Heart right ventricle (tissue), 16 donors: ENCODE results near the gene URB2. TPM values are rescaled to one million over a fixed set of nuclear protein-coding genes. Genes with fewer than 3 reads are reported as not detected.

ENCODE experiments used
- ATAC-seq, 8 donors: fragments of 200-7000 bp; cut with Tn5 transposase; one replicate each; pipeline ENCODE4 v1.9.1; 2020; ENCODE audit warnings: mild to moderate bottlenecking in 8 of 8, moderate library complexity in 8 of 8, moderate number of reproducible peaks in 1 of 8
- DNase-seq, 2 donors: peaks; one replicate each; pipeline ENCODE4 v3.0.0-alpha.2; 2020
- H3K27ac ChIP-seq, 10 donors: fragments of 200-600 bp; sonication (generic) in 2 of 10; one replicate each; pipeline versions ENCODE4 v1.5.0 to v1.8.0; 2020 to 2022; ENCODE audit warnings: mild to moderate bottlenecking in 3 of 10
- H3K27me3 ChIP-seq, 7 donors: fragments of 200-600 bp; one replicate each; pipeline ENCODE4 v1.8.0; 2021 to 2022; ENCODE audit warnings: mild to moderate bottlenecking in 2 of 7
- H3K36me3 ChIP-seq, 9 donors: fragments of 200-600 bp; sonication (generic) in 1 of 9; one replicate each; pipeline versions ENCODE4 v1.5.0 to v1.8.0; 2020 to 2022; ENCODE audit warnings: mild to moderate bottlenecking in 2 of 9
- H3K4me1 ChIP-seq, 9 donors: fragments of 200-600 bp; sonication (generic) in 1 of 9; one replicate each; pipeline versions ENCODE4 v1.5.0 to v1.8.0; 2020 to 2022; ENCODE audit warnings: mild to moderate bottlenecking in 4 of 9
- H3K4me3 ChIP-seq, 10 donors: fragments of 200-600 bp; sonication (generic) in 2 of 10; one replicate each; pipeline versions ENCODE4 v1.5.0 to v1.8.0; 2020 to 2022; ENCODE audit warnings: mild to moderate bottlenecking in 7 of 10, moderate library complexity in 2 of 10
- H3K9me3 ChIP-seq, 11 donors: fragments of 200-600 bp in 10 of 11; sonication (generic) in 2 of 11; one replicate each; pipeline versions ENCODE4 v1.5.0 to v1.8.0; 2013 to 2022; ENCODE audit warnings: mild to moderate bottlenecking in 2 of 11, control low read depth in 1 of 11, moderate library complexity in 1 of 11
- WGBS, 2 donors: extraction: QIAGEN DNeasy Blood & Tissue Kit; methylation state at CpG; one replicate each; pipeline ENCODE4 v1.1.7; 2013; ENCODE audit warnings: inconsistent platforms in 1 of 2; 5-methylcytosine and 5-hydroxymethylcytosine counted together
- intact Hi-C, 10 donors: fragments of 100-400 bp; cut with DNase I; formaldehyde crosslinking; loops; one replicate each; pipeline versions ENCODE4 v1.11.1 to v1.14.2; 2022
- polyA plus RNA-seq, 2 donors: library from polyadenylated mRNA; stranded (reverse); fragments of 200-250 nt; gene quantifications; one replicate each; pipeline ENCODE4 v1.2.3, GENCODE V29; 2013
- total RNA-seq, 10 donors: library from RNA; stranded (reverse); fragmentation: NEBNext Ultra II Directional in 3 of 10; extraction: Animal tissue kit (Norgen Biotek cat#: 25700) in 3 of 10; gene quantifications; one replicate each; pipeline versions ENCODE4 v1.2.1 to v1.2.4, GENCODE V29; 2021 to 2023
- TF ChIP-seq, protein P1 (sequence below), 9 donors: fragments of 200-600 bp; sonication (generic) in 2 of 9; IDR thresholded peaks; one replicate each; pipeline versions ENCODE4 v1.5.0 to v1.8.0; 2021 to 2022; ENCODE audit warnings: antibody characterized with exemption in 9 of 9, mild to moderate bottlenecking in 5 of 9, moderate library complexity in 1 of 9
- donor health status: Arrhythmogenic right ventricular cardiomyopathy.
- donor health status: ischemic (EF 13 %, LVEDD 7.1; RV severe dilation, severe dysfunction).
- donor health status: healthy with polysubstance abuse.
- donor health status: DM: no; HTN: yes; CAD: no.
- donor health status: DM: no; HTN: no; CAD: no.
- donor health status: ischemic (EF 25% LVEDD 6.9; RV normal size, moderate dysfunction).
- donor health status: ischemic (EF 25% LVEDD 5.7; RV mildly dilated, moderate dysfunction).
- donor health status: healthy.
- donor health status: DM: yes; HTN: yes; CAD: no.
- donor health status: Ischemic cardiomyopathy.
- donor health status: ischemic (EF 35%, LVEDD 5.7; RV mildly dilated, moderate dysfunction).
- donor health status: nonischemic (EF 11% LVEDD 7.7; RV severe dilation, severe dysfunction).
- donor health status: DM: yes; HTN: yes; CAD: no.
- donor health status: PGD.
- donor health status: ischemic (EF 29% LVEDD 5.4; RV normal size, mild dysfunction).
- donor health status: nonischemic (EF 23%, LVEDD 6.1; RV moderate dilation, normal function).

The URB2 gene
- total and polyA plus RNA-seq, 12 donors: 1.6 to 5.6 (median 4.2) TPM

DNA sequence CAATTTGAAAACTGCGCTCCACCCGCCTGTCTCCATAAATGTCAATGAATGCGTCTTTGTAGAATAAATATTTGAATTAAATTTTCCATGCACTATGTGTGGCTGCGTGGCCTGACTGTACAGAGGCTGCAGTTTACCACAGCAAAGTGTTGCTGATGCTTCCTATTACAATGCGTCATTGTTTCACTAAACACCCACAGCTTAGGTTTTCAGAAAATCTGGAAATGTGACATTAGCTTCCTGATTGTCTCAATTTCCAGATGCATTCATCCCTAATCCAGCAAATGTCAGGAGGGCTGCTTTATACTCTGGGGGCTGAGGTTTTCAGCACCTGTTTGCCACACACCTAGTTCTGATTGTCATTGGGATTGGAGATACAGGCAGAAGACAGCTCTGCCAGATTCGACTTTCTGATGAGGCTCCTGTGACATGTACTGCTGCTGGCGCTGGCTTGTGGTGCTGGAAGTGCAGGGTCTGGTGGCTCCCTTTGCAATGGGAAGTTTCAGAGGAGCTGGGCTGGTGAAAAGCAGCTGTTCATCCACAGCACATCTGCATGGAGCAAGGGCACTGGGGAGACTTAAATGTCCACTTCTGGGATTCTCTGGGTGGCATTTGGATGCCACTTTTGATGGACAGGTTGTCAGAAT, 40.0 kb downstream of the URB2 start:
- no peaks in the 10 kb centered on the region for H3K9me3 ChIP-seq
- WGBS, 2 donors: 86% methylated on average over 7 of the region's 7 CpGs
- TF ChIP-seq, protein P1, sequence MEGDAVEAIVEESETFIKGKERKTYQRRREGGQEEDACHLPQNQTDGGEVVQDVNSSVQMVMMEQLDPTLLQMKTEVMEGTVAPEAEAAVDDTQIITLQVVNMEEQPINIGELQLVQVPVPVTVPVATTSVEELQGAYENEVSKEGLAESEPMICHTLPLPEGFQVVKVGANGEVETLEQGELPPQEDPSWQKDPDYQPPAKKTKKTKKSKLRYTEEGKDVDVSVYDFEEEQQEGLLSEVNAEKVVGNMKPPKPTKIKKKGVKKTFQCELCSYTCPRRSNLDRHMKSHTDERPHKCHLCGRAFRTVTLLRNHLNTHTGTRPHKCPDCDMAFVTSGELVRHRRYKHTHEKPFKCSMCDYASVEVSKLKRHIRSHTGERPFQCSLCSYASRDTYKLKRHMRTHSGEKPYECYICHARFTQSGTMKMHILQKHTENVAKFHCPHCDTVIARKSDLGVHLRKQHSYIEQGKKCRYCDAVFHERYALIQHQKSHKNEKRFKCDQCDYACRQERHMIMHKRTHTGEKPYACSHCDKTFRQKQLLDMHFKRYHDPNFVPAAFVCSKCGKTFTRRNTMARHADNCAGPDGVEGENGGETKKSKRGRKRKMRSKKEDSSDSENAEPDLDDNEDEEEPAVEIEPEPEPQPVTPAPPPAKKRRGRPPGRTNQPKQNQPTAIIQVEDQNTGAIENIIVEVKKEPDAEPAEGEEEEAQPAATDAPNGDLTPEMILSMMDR (IDR thresholded peaks at IDR 0.05): no peak
- intact Hi-C loops: loop anchor here in 5 of 10 donors (10.0 kb wide), 5 partner anchors 399 to 639 kb away; partner anchors contain the start of gene GALNT2 (in 2 of the 5)
- peaks cover 0 to 2% (median 0%) of the 10 kb centered on the region in 9 donors for H3K36me3 ChIP-seq
- DNase-seq: no peak
- H3K27me3 ChIP-seq: no peaks in the 10 kb centered on the region
- peaks cover 0 to 15% (median 5%) of the 10 kb centered on the region in 9 donors for H3K4me1 ChIP-seq
- H3K27ac ChIP-seq: no peak overlapping the region
- ATAC-seq: no peak
- H3K4me3 ChIP-seq: no peak overlapping the region

DNA sequence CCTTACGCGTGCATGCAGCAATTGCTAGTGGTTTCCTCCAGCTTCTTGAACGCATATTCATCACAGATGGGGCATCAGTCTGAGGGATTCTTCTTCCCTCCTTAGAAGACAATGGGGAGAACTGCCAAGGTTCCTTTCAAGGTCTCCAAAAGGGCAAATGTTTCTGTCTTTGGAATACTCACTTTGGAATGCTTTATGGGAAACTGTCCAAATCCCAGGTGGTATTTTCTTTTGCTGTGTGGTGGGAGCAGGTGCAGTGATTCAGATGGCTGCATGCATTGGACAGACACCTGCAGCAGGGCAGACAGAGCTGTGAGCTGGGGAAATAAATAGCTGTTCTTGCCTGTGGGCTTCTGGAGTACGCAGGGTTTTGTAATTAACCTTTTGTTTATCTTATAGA, 40.5 kb downstream of the URB2 start:
- WGBS, 2 donors: 88 to 90% methylated on average over 4 of the region's 4 CpGs
- Histone ChIP-seq H3K4me3 (no peak overlapping the region), H3K36me3 (no peaks in the 10 kb centered on the region), H3K27ac (no peak overlapping the region), H3K4me1 (peaks cover 0 to 12% (median 2%) of the 10 kb centered on the region in 9 donors), H3K9me3 (no peaks in the 10 kb centered on the region), H3K27me3 (no peaks in the 10 kb centered on the region)
- TF ChIP-seq, protein P1 (IDR thresholded peaks at IDR 0.05): no peak
- ATAC-seq (no peak), DNase-seq (no peak)
- intact Hi-C loops: loop anchor here in 5 of 10 donors (10.0 kb wide), 5 partner anchors 398 to 638 kb away; partner anchors contain the start of gene GALNT2 (in 2 of the 5)

DNA sequence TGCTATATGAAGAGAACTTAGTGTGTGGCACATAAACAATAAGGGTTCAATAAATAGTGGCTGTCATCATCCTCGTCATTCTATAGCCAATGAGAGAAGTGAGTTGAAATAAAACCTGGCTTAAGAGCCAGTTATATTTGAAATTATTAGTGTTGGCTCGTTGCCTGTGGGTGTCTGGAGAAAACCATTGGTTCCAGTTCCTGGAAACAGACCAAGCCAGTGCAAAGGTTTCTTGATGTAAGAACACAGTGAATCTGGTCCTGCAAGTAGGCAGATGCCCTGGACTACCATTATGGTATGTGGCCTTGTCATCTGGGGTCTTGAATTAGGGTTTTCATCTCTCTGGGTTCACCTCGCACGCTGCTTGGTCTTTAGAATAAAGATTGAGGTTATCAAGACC, 43.3 kb downstream of the URB2 start:
- WGBS, 2 donors: 79 to 85% methylated on average over 4 of the region's 4 CpGs
- H3K9me3 ChIP-seq: no peaks in the 10 kb centered on the region
- DNase-seq (no peak), ATAC-seq (no peak)
- H3K4me1 ChIP-seq: peaks cover 0 to 7% (median 0%) of the 10 kb centered on the region in 9 donors
- H3K4me3 ChIP-seq: no peak overlapping the region
- TF ChIP-seq, protein P1 (IDR thresholded peaks at IDR 0.05): no peak
- no peaks in the 10 kb centered on the region for H3K36me3 ChIP-seq
- no peaks in the 10 kb centered on the region for H3K27me3 ChIP-seq
- H3K27ac ChIP-seq: no peak overlapping the region
- intact Hi-C loops: loop anchor here in 5 of 10 donors (10.0 kb wide), 5 partner anchors 395 to 635 kb away; partner anchors contain the start of gene GALNT2 (in 2 of the 5)

DNA sequence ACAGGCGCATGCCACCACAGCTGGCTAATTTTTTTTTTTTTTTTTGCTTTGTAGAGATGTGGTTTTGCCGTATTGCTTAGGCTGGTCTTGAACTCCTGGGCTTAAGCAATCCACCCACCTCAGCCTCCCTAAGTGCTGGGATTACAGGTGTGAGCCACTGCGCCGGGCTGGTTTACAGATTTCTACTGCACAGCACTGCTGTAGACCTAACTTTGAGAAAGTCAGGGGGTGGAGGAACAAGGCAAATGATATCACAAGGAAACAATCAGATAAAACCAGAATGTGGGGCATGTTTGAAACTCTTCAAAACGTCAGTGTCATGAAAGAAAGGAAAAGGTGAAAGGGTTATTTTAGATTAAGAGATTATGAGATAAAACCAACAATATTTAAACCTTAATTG, 45.3 kb downstream of the URB2 start:
- H3K4me1 ChIP-seq: peaks cover 0 to 7% (median 0%) of the 10 kb centered on the region in 9 donors
- no peaks in the 10 kb centered on the region for H3K9me3 ChIP-seq
- ATAC-seq: no peak
- no peaks in the 10 kb centered on the region for H3K27me3 ChIP-seq
- no peak overlapping the region for H3K27ac ChIP-seq
- H3K4me3 ChIP-seq: no peak overlapping the region
- no peak for DNase-seq
- 81 to 82% methylated on average over 5 of the region's 5 CpGs for WGBS, 2 donors
- no peaks in the 10 kb centered on the region for H3K36me3 ChIP-seq
- TF ChIP-seq, protein P1 (IDR thresholded peaks at IDR 0.05): no peak
- intact Hi-C loops: no loop called here
